Common myeloid progenitor, CD34-positive (primary cell): Measurements from ENCODE around the gene CNPY1.

Experiments used
- CTCF ChIA-PET: fragments of 350-600 bp; sonication (Branson Sonifier 250); formaldehyde crosslinking; loops from one replicate; lab custom pipeline; 2021; ENCODE audit warnings: antibody characterized with exemption; lab: Charles Lee
- POLR2A ChIA-PET: fragments of 350-600 bp; sonication (Branson Sonifier 250); formaldehyde crosslinking; loops from one replicate; lab custom pipeline; 2021; ENCODE audit warnings: antibody characterized with exemption; lab: Charles Lee
- DNase-seq, 3 donors: peaks; one replicate each; pipeline versions ENCODE4 v3.0.0 to v3.0.0-alpha.2; 2013
- H3K27ac ChIP-seq, 2 experiments: 1 replicate in 1 of 2; 2 replicates in 1 of 2; pipeline ENCODE4 v1.7.0; 2013; ENCODE audit warnings: inconsistent platforms in 2 of 2, low read length in 2 of 2, mild to moderate bottlenecking in 2 of 2, low read depth in 1 of 2, moderate library complexity in 1 of 2; ENCODE audit not compliant: severe bottlenecking in 2 of 2, insufficient read depth in 1 of 2, poor library complexity in 1 of 2
- H3K27me3 ChIP-seq, 5 experiments: replicated peaks in 2 of 5; 1 replicate in 3 of 5; 2 replicates in 2 of 5; pipeline versions ENCODE4 v1.6.1 to v1.7.0; 2013; ENCODE audit warnings: low read length in 4 of 5, mild to moderate bottlenecking in 2 of 5, moderate library complexity in 2 of 5, inconsistent platforms in 1 of 5; ENCODE audit not compliant: insufficient read depth in 5 of 5, control insufficient read depth in 4 of 5
- H3K36me3 ChIP-seq, 4 experiments: 1 replicate in 2 of 4; 2 replicates in 2 of 4; pipeline versions ENCODE4 v1.6.1 to v1.7.0; 2013; ENCODE audit warnings: low read length in 3 of 4, control low read depth in 1 of 4, mild to moderate bottlenecking in 1 of 4; ENCODE audit not compliant: control insufficient read depth in 4 of 4, insufficient read depth in 4 of 4
- H3K4me1 ChIP-seq, 4 experiments: 1 replicate in 3 of 4; 2 replicates in 1 of 4; pipeline versions ENCODE4 v1.6.1 to v1.7.1; 2013; ENCODE audit warnings: low read length in 3 of 4, mild to moderate bottlenecking in 3 of 4, control low read depth in 1 of 4, inconsistent platforms in 1 of 4, moderate library complexity in 1 of 4; ENCODE audit not compliant: control insufficient read depth in 4 of 4, insufficient read depth in 4 of 4; ENCODE audit errors: control extremely low read depth in 1 of 4
- H3K4me3 ChIP-seq, 7 experiments: 1 replicate in 4 of 7; 2 replicates in 3 of 7; pipeline versions ENCODE4 v1.5.1 to v1.7.0; 2013; ENCODE audit warnings: mild to moderate bottlenecking in 7 of 7, low read length in 6 of 7, moderate library complexity in 6 of 7, inconsistent platforms in 2 of 7, low read depth in 2 of 7, control low read depth in 1 of 7; ENCODE audit not compliant: insufficient read depth in 4 of 7, control insufficient read depth in 1 of 7; ENCODE audit errors: extremely low read depth in 1 of 7
- H3K9me3 ChIP-seq, 5 experiments: 1 replicate in 4 of 5; 2 replicates in 1 of 5; pipeline versions ENCODE4 v1.6.1 to v1.7.1; 2013; ENCODE audit warnings: low read length in 4 of 5, mild to moderate bottlenecking in 2 of 5, inconsistent platforms in 1 of 5, low read depth in 1 of 5, moderate library complexity in 1 of 5; ENCODE audit not compliant: control insufficient read depth in 4 of 5, insufficient read depth in 2 of 5; ENCODE audit errors: control extremely low read depth in 1 of 5
- WGBS: methylation state at CpG from one replicate; pipeline ENCODE4 v1.1.5; 2013; ENCODE audit not compliant: insufficient coverage; 5-methylcytosine and 5-hydroxymethylcytosine counted together

CNPY1 gene

GRCh38 chr7:155486783-155487508 is 59.4 kb downstream of the CNPY1 start:
- CTCF ChIA-PET = interaction anchor here (1.6 kb wide), 1 partner anchor 16 kb away, joined by 3 read pairs; no protein-coding TSS in a partner anchor

GRCh38 chr7:155484483-155485399 is 61.6 kb downstream of the CNPY1 start:
- ChIA-PET CTCF (interaction anchor here (1.5 to 1.7 kb wide), 2 partner anchors 16 to 25 kb away, joined by 3 to 5 read pairs; no protein-coding TSS in a partner anchor), POLR2A (no interaction called here)
- WGBS = 92% methylated on average over 22 of the region's 23 CpGs

More at GRCh38 chr7:155486783-155487508, 59.4 kb downstream of the CNPY1 start:
- H3K27me3 ChIP-seq = peaks cover 17 to 97% (median 38%) of the 10 kb centered on the region in 5 experiments
- H3K27ac ChIP-seq = no peak overlapping the region
- peaks cover 0 to 7% (median 6%) of the 10 kb centered on the region in 5 experiments for H3K9me3 ChIP-seq
- H3K36me3 ChIP-seq = no peaks in the 10 kb centered on the region
- POLR2A ChIA-PET = no interaction called here
- H3K4me3 ChIP-seq = no peak overlapping the region
- no peak for DNase-seq
- 94% methylated on average over 13 of the region's 18 CpGs for WGBS
- peaks cover 0 to 14% (median 10%) of the 10 kb centered on the region in 4 experiments for H3K4me1 ChIP-seq

DNA sequence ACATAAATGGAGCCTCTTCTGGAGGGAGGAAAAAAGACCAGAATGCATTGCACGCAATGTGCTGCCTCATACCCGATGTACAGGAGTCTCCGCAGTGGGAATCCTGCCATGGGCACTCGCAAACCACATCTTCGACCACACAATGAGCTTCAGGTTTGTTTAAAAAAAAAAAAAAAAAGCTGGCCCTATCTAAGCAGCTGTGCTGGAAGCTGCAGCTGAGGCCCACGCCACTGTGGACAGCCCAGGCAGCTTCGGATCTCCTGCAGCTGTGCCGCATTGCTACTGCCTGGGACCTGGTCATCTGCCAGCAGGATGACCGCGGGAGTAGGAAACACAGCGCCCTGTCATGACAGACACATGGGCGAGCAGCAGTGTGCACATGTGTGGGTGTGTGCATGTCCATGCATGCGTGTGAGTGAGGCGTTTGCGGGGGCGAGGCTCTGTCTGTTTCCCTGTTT is 62.5 kb downstream of the CNPY1 start:
- CTCF ChIA-PET = interaction anchor here (1.5 to 1.7 kb wide), 2 partner anchors 15 to 24 kb away, joined by 3 to 5 read pairs; no protein-coding TSS in a partner anchor
- POLR2A ChIA-PET = no interaction called here
- Histone ChIP-seq H3K36me3 (no peaks in the 10 kb centered on the region), H3K4me3 (no peak overlapping the region), H3K27ac (no peak overlapping the region), H3K9me3 (peaks cover 0 to 8% (median 4%) of the 10 kb centered on the region in 5 experiments), H3K4me1 (no peaks in the 10 kb centered on the region), H3K27me3 (peaks cover 22 to 88% (median 35%) of the 10 kb centered on the region in 5 experiments)
- 83% methylated on average over 13 of the region's 16 CpGs for WGBS
- no peak for DNase-seq

More at GRCh38 chr7:155484483-155485399, 61.6 kb downstream of the CNPY1 start:
- Histone ChIP-seq H3K4me1 (no peaks in the 10 kb centered on the region), H3K36me3 (no peaks in the 10 kb centered on the region), H3K27me3 (peaks cover 22 to 91% (median 37%) of the 10 kb centered on the region in 5 experiments), H3K4me3 (no peak overlapping the region), H3K27ac (no peak overlapping the region), H3K9me3 (peaks cover 0 to 8% (median 4%) of the 10 kb centered on the region in 5 experiments)
- DNase-seq = no peak

DNA sequence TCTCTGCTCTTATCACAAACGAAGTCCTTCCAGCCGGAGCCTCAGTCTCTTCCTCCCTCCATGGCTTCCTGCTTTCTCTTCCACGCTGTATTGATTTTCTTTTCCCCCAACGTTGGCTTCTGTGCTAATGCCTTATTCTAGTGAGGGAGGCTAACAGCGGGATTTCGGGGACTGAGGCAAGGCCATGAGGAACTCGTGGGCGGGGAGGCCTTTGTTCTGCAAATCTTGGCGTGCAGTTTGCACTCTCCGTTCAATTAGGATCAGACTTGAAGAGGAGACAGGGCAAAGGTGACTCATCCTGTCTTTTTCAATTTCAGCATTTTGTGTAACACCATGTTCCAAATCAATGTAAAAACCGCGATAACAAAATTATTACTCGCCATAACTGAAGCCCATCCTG is 63.1 kb downstream of the CNPY1 start:
- H3K4me1 ChIP-seq = no peaks in the 10 kb centered on the region
- no peak for DNase-seq
- peaks cover 0 to 8% (median 4%) of the 10 kb centered on the region in 5 experiments for H3K9me3 ChIP-seq
- POLR2A ChIA-PET = no interaction called here
- no peak overlapping the region for H3K27ac ChIP-seq
- H3K27me3 ChIP-seq = peaks cover 22 to 88% (median 32%) of the 10 kb centered on the region in 5 experiments
- CTCF ChIA-PET = interaction anchor here (1.7 kb wide), 1 partner anchor 14 kb away, joined by 5 read pairs; no protein-coding TSS in a partner anchor
- no peak overlapping the region for H3K4me3 ChIP-seq
- 31% methylated on average over 11 of the region's 13 CpGs for WGBS
- H3K36me3 ChIP-seq = no peaks in the 10 kb centered on the region

DNA sequence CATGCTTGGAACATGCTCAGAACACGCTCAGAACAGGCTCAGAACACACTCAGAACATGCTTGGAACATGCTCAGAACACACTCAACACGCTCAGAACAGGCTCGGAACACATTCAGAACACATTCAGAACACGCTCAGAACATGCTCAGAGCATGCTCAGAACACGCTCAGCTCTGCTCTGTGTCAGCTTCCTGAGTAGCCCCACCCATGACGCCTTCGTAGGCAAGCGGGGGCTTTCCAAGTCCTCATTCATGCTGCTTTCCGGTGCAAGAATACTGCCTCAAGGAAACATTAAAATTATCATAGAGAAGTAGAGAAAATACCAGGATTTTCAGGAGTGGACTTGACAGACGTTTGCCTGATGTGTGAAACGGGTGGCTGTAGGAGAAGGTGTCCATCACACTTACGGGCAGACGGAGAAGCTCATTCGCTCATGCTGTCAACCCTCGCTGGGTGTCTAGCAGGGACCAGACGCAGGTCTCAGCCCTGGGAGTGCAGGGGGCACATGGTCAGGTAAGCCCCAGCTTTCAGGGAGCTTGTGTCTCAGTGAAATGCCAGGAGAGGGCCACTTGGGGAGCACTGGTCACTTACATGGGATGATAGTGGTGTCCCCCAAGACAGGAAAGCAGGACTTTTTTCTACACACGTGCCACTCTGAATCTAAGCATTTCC is 63.7 kb downstream of the CNPY1 start:
- Histone ChIP-seq H3K9me3 (peaks cover 0 to 8% (median 4%) of the 10 kb centered on the region in 5 experiments), H3K27me3 (peaks cover 19 to 88% (median 32%) of the 10 kb centered on the region in 5 experiments), H3K36me3 (no peaks in the 10 kb centered on the region), H3K4me1 (no peaks in the 10 kb centered on the region), H3K27ac (no peak overlapping the region), H3K4me3 (no peak overlapping the region)
- 72% methylated on average over 17 of the region's 17 CpGs for WGBS
- ChIA-PET POLR2A (no interaction called here), CTCF (no interaction called here)
- DNase-seq = no peak

DNA sequence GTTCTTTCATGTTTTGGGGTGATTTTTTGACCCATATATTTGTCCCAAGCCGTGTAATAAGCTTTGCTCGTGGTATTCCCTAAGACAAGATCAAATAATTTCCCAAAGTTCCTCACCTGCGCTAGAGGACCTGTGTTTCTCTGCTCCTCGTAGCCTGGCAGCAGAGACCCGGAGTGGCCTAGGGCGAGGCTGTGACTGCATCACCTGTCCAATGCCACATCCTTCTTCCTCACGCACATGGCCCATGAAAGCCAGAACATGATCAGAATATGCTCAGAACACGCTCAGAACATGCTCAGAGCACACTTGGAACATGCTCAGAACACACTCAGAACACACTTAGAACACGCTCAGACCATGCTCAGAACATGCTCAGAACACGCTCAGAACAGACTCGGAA is 64.6 kb downstream of the CNPY1 start:
- Histone ChIP-seq H3K4me3 (no peak overlapping the region), H3K4me1 (no peaks in the 10 kb centered on the region), H3K36me3 (no peaks in the 10 kb centered on the region), H3K27ac (no peak overlapping the region), H3K9me3 (peaks cover 0 to 12% (median 4%) of the 10 kb centered on the region in 5 experiments), H3K27me3 (peaks cover 21 to 88% (median 33%) of the 10 kb centered on the region in 5 experiments)
- DNase-seq = no peak
- POLR2A ChIA-PET = no interaction called here
- CTCF ChIA-PET = no interaction called here
- 93% methylated on average over 11 of the region's 11 CpGs for WGBS
